SK-N-SH (cell line): ENCODE results near the gene UNKL. TPM values are rescaled to one million over a fixed set of nuclear protein-coding genes. Genes with fewer than 3 reads are reported as not detected.

ENCODE experiments used
- CTCF ChIA-PET: fragments of 300-600, 350-600 bp; formaldehyde crosslinking; extraction: SDS; loops from one replicate; lab custom pipeline; 2021; lab: Yijun Ruan, JAX
- POLR2A ChIA-PET: fragments of 350-600 bp; sonication (Branson Sonifier 250); formaldehyde crosslinking; extraction: SDS; loops from one replicate; lab custom pipeline; 2020; ENCODE audit warnings: antibody characterized with exemption, inconsistent platforms; lab: Yijun Ruan, JAX
- DNase-seq: peaks from one replicate; pipeline ENCODE4 v3.0.0; 2012
- H2AFZ ChIP-seq: fragments of 200-600 bp; sonication (generic); 2 replicates; pipeline ENCODE4 v1.8.1; 2016; ENCODE audit warnings: antibody characterized with exemption, mild to moderate bottlenecking, low read depth
- H3F3A ChIP-seq: fragments of 200-600 bp; sonication (generic); replicated peaks from 2 replicates; pipeline ENCODE3; 2016; ENCODE audit warnings: antibody characterized with exemption, mild to moderate bottlenecking; ENCODE audit not compliant: insufficient read depth
- H3K27ac ChIP-seq, 2 experiments: fragments of 200-500 bp in 1 of 2; fragments of 200-600 bp in 1 of 2; sonication (Bioruptor generic) in 1 of 2; sonication (generic), shearing (Covaris generic) in 1 of 2; 2 replicates each; pipeline versions ENCODE4 v1.5.1 to v1.6.1; 2014 to 2016; ENCODE audit warnings: low read depth in 2 of 2, inconsistent platforms in 1 of 2, low read length in 1 of 2, mild to moderate bottlenecking in 1 of 2, mixed read lengths in 1 of 2
- H3K27me3 ChIP-seq: fragments of 200-600 bp; sonication (generic), shearing (Covaris generic); 2 replicates; pipeline ENCODE4 v1.6.1; 2016; ENCODE audit warnings: mixed run types; ENCODE audit not compliant: insufficient read depth
- H3K36me3 ChIP-seq, 2 experiments: fragments of 200-500 bp in 1 of 2; fragments of 200-600 bp in 1 of 2; sonication (Bioruptor generic) in 1 of 2; sonication (generic) in 1 of 2; replicated peaks in 1 of 2; 2 replicates each; pipeline versions ENCODE3 to v1.5.1; 2014 to 2016; ENCODE audit warnings: low read length in 1 of 2, mild to moderate bottlenecking in 1 of 2; ENCODE audit not compliant: insufficient read depth in 2 of 2, control insufficient read depth in 1 of 2
- H3K4me1 ChIP-seq, 2 experiments: fragments of 200-500 bp in 1 of 2; fragments of 200-600 bp in 1 of 2; sonication (Bioruptor generic) in 1 of 2; sonication (generic), shearing (Covaris generic) in 1 of 2; 2 replicates each; pipeline versions ENCODE4 v1.5.1 to v1.6.1; 2014 to 2016; ENCODE audit warnings: low read depth in 1 of 2, low read length in 1 of 2, mixed run types in 1 of 2; ENCODE audit not compliant: insufficient read depth in 2 of 2, control insufficient read depth in 1 of 2
- H3K4me2 ChIP-seq: fragments of 200-600 bp; sonication (generic), shearing (Covaris generic); 2 replicates; pipeline ENCODE4 v1.6.1; 2017; ENCODE audit warnings: mixed run types
- H3K4me3 ChIP-seq, 2 experiments: fragments of 200-500 bp in 1 of 2; fragments of 200-600 bp in 1 of 2; sonication (Bioruptor generic) in 1 of 2; sonication (generic), shearing (Covaris generic) in 1 of 2; 2 replicates each; pipeline versions ENCODE4 v1.5.1 to v1.8.1; 2014 to 2016; ENCODE audit warnings: low read depth in 2 of 2, inconsistent platforms in 1 of 2, low read length in 1 of 2, mild to moderate bottlenecking in 1 of 2, mixed read lengths in 1 of 2, moderate library complexity in 1 of 2
- H3K79me2 ChIP-seq: fragments of 200-600 bp; sonication (generic); 2 replicates; pipeline ENCODE4 v1.8.1; 2017; ENCODE audit warnings: mild to moderate bottlenecking; ENCODE audit not compliant: insufficient read depth
- H3K9ac ChIP-seq: fragments of 200-600 bp; sonication (generic); 2 replicates; pipeline ENCODE4 v1.6.1; 2017; ENCODE audit warnings: mixed run types
- H3K9me2 ChIP-seq: fragments of 200-600 bp; sonication (generic); 2 replicates; pipeline ENCODE4 v1.6.1; 2017; ENCODE audit warnings: mixed run types
- H3K9me3 ChIP-seq: fragments of 200-600 bp; sonication (generic); 2 replicates; pipeline ENCODE4 v1.6.1; 2017; ENCODE audit warnings: mixed run types, mild to moderate bottlenecking, moderate library complexity
- H4K20me1 ChIP-seq: fragments of 200-600 bp; sonication (generic); 2 replicates; pipeline ENCODE4 v1.6.1; 2017; ENCODE audit warnings: mild to moderate bottlenecking, mixed run types; ENCODE audit not compliant: insufficient read depth
- CHD2 ChIP-seq: fragments of 150-350 bp; IDR thresholded peaks from 2 replicates; pipeline ENCODE4 v1.6.1; 2018; ENCODE audit warnings: low read length; ENCODE audit not compliant: partially characterized antibody
- FOXJ3 ChIP-seq: sonication (generic); formaldehyde crosslinking; IDR thresholded peaks from 2 replicates; pipeline ENCODE4 v1.5.1; 2020; ENCODE audit warnings: mild to moderate bottlenecking, missing genetic modification reagents
- FOXM1 ChIP-seq: IDR thresholded peaks from 2 replicates; pipeline ENCODE4 v1.4.0; 2012; ENCODE audit warnings: low read depth, mild to moderate bottlenecking
- GATA2 ChIP-seq: sonication (generic); formaldehyde crosslinking; IDR thresholded peaks from 2 replicates; pipeline ENCODE4 v1.5.0; 2020; ENCODE audit warnings: mild to moderate bottlenecking, missing genetic modification reagents
- MAX ChIP-seq: IDR thresholded peaks from 2 replicates; pipeline ENCODE4 v1.4.0; 2012; ENCODE audit warnings: low read depth
- MEF2A ChIP-seq: IDR thresholded peaks from 2 replicates; pipeline ENCODE4 v1.4.0; 2012; ENCODE audit warnings: low read depth, borderline replicate concordance
- MXI1 ChIP-seq: IDR thresholded peaks from 2 replicates; pipeline ENCODE4 v1.6.1; 2012; ENCODE audit warnings: mild to moderate bottlenecking, low read depth, low read length, improper control_type of control experiment
- REST ChIP-seq: IDR thresholded peaks from 2 replicates; pipeline ENCODE4 v1.6.1; 2012; ENCODE audit warnings: mild to moderate bottlenecking, low read depth, low read length, moderate library complexity
- SMC3 ChIP-seq: IDR thresholded peaks from 2 replicates; pipeline ENCODE4 v1.6.1; 2012; ENCODE audit warnings: low read depth, low read length, improper control_type of control experiment
- TCF12 ChIP-seq: IDR thresholded peaks from 2 replicates; pipeline ENCODE4 v1.4.0; 2012
- TEAD4 ChIP-seq: IDR thresholded peaks from 2 replicates; pipeline ENCODE4 v1.4.0; 2012; ENCODE audit warnings: mild to moderate bottlenecking, borderline replicate concordance; ENCODE audit not compliant: insufficient read depth
- USF2 ChIP-seq: fragments of 150-350 bp; IDR thresholded peaks from 2 replicates; pipeline ENCODE4 v1.6.1; 2017; ENCODE audit warnings: antibody characterized with exemption, low read length, low read depth, borderline replicate concordance
- ZBTB33 ChIP-seq: IDR thresholded peaks from 2 replicates; pipeline ENCODE4 v1.4.0; 2012; ENCODE audit warnings: low read depth, borderline replicate concordance
- WGBS: methylation state at CpG from one replicate; pipeline ENCODE4 v1.1.6; 2017; ENCODE audit warnings: low lambda C conversion rate; 5-methylcytosine and 5-hydroxymethylcytosine counted together
- polyA plus RNA-seq, 3 experiments: library from polyadenylated mRNA; depleted of rRNA; stranded (reverse); fragments of >200 nt; gene quantifications; 2 replicates each; pipeline ENCODE4 v1.2.3, GENCODE V29; 2012

The UNKL gene
- polyA plus RNA-seq, 1 of the 3 experiments (the other 2 are of a cell fraction) = 16.4 TPM

GRCh38 chr16:1345087-1345486, 69.4 kb downstream of the UNKL start:
- POLR2A ChIA-PET = interaction anchor here (1.1 to 1.3 kb wide), 2 partner anchors 9 to 76 kb away, joined by 3 to 4 read pairs; partner anchors contain the start of gene UQCC4
- TF ChIP-seq CHD2 (no peak), SMC3 (no peak), TEAD4 (no peak), USF2 (no peak), REST (no peak), ZBTB33 (no peak), FOXJ3 (CRISPR knock-in tag) (no peak), GATA2 (CRISPR knock-in tag) (no peak), FOXM1 (no peak), TCF12 (no peak), MXI1 (no peak), MEF2A (no peak), MAX (no peak)
- TF ChIP-seq, all 33 proteins: peak for 0
- Histone ChIP-seq H3K9ac (no peak overlapping the region), H3K27ac (no peak overlapping the region), H3K4me1 (peaks cover 0 to 18% of the 10 kb centered on the region in 2 experiments; a peak in 1 of 4 replicates), H3K9me3 (no peaks in the 10 kb centered on the region), H3K27me3 (peaks cover 15% of the 10 kb centered on the region), H3F3A (no peaks in the 10 kb centered on the region), H3K9me2 (no peaks in the 10 kb centered on the region), H4K20me1 (no peaks in the 10 kb centered on the region), H3K79me2 (peaks cover 2% of the 10 kb centered on the region; the same call in 1 of the 2 replicates), H3K4me3 (no peak overlapping the region), H3K36me3 (peaks cover 0 to 19% of the 10 kb centered on the region in 2 experiments), H2AFZ (no peak overlapping the region), H3K4me2 (no peak overlapping the region)
- no peak for DNase-seq
- WGBS = 51% methylated on average over 5 of the region's 11 CpGs
- CTCF ChIA-PET = interaction anchor here (1.0 to 2.6 kb wide), 4 partner anchors 12 to 18 kb away, joined by 3 to 9 read pairs (median 4); partner anchors contain the start of gene BAIAP3
